DND-41 (cell line): ENCODE measurements around the gene IFT25.

Source experiments
- EZH2 ChIP-seq: IDR thresholded peaks from 3 replicates; pipeline ENCODE4 v1.6.1; 2012; ENCODE audit warnings: borderline replicate concordance, low read depth, mild to moderate bottlenecking, moderate library complexity, low read length, inconsistent platforms; ENCODE audit not compliant: severe bottlenecking
- TF ChIP-seq, protein P1 (sequence below): IDR thresholded peaks from 2 replicates; pipeline ENCODE4 v1.5.1; 2012; ENCODE audit warnings: borderline replicate concordance, low read length, moderate library complexity, mild to moderate bottlenecking; ENCODE audit not compliant: poor library complexity, severe bottlenecking; ENCODE audit errors: extremely low read depth

- TF ChIP-seq, protein P1, sequence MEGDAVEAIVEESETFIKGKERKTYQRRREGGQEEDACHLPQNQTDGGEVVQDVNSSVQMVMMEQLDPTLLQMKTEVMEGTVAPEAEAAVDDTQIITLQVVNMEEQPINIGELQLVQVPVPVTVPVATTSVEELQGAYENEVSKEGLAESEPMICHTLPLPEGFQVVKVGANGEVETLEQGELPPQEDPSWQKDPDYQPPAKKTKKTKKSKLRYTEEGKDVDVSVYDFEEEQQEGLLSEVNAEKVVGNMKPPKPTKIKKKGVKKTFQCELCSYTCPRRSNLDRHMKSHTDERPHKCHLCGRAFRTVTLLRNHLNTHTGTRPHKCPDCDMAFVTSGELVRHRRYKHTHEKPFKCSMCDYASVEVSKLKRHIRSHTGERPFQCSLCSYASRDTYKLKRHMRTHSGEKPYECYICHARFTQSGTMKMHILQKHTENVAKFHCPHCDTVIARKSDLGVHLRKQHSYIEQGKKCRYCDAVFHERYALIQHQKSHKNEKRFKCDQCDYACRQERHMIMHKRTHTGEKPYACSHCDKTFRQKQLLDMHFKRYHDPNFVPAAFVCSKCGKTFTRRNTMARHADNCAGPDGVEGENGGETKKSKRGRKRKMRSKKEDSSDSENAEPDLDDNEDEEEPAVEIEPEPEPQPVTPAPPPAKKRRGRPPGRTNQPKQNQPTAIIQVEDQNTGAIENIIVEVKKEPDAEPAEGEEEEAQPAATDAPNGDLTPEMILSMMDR = no peak
- TF ChIP-seq EZH2 = no peak
Measured at GRCh38 chr1:53956308-53957168, 11.0 kb upstream of the IFT25 start.
